Transverse colon (tissue), 4 donors: ENCODE data around the gene TRH. TPM values are rescaled to one million over a fixed set of nuclear protein-coding genes. Genes with fewer than 3 reads are reported as not detected.
A peak's percentile ranks its signal among the peaks of the same experiment; 100 is the strongest.

Source experiments
- DNase-seq: peaks from one replicate; pipeline ENCODE4 v3.0.0-alpha.2; 2019
- H3K27ac ChIP-seq, 4 donors: fragments of 200-600 bp; sonication (generic); 2 replicates each; pipeline ENCODE4 v1.5.1; 2016 to 2018; ENCODE audit warnings: inconsistent platforms in 4 of 4
- H3K27me3 ChIP-seq: fragments of 200-600 bp; sonication (generic); 2 replicates; pipeline ENCODE4 v1.5.1; 2017; ENCODE audit warnings: inconsistent platforms
- H3K36me3 ChIP-seq, 4 donors: fragments of 200-600 bp; sonication (generic); 2 replicates each; pipeline ENCODE4 v1.5.1; 2017 to 2019; ENCODE audit warnings: inconsistent platforms in 4 of 4
- H3K4me1 ChIP-seq, 4 donors: fragments of 200-600 bp; sonication (generic); 2 replicates each; pipeline ENCODE4 v1.5.1; 2017 to 2020; ENCODE audit warnings: inconsistent platforms in 4 of 4
- H3K4me3 ChIP-seq, 4 donors: fragments of 200-600 bp; sonication (generic); 1 replicate in 1 of 4; 2 replicates in 3 of 4; pipeline versions ENCODE4 v1.5.1 to v1.6.1; 2017 to 2019; ENCODE audit warnings: inconsistent platforms in 4 of 4
- H3K9me3 ChIP-seq, 2 donors: fragments of 200-600 bp; sonication (generic); 2 replicates each; pipeline ENCODE4 v1.5.1; 2017 to 2019; ENCODE audit warnings: inconsistent platforms in 2 of 2
- CTCF ChIP-seq, 5 experiments: fragments of 200-600 bp in 3 of 5; fragments of 450-650 bp in 2 of 5; sonication (generic) in 3 of 5; IDR thresholded peaks; 1 replicate in 2 of 5; 2 replicates in 3 of 5; pipeline ENCODE4 v1.5.1; 2016 to 2017; ENCODE audit warnings: antibody characterized with exemption in 5 of 5, inconsistent platforms in 3 of 5, mild to moderate bottlenecking in 2 of 5, moderate library complexity in 1 of 5
- EP300 ChIP-seq: sonication (generic); formaldehyde crosslinking; IDR thresholded peaks from one replicate; pipeline ENCODE4 v1.6.1; 2017; ENCODE audit warnings: antibody characterized with exemption, low read depth
- POLR2A ChIP-seq: fragments of 450-650 bp; IDR thresholded peaks from one replicate; pipeline ENCODE4 v1.6.1; 2016; ENCODE audit warnings: antibody characterized with exemption, mild to moderate bottlenecking, moderate library complexity
- POLR2AphosphoS5 ChIP-seq, 3 donors: sonication (generic); formaldehyde crosslinking; IDR thresholded peaks; one replicate each; pipeline ENCODE4 v1.6.1; 2016; ENCODE audit warnings: antibody characterized with exemption in 3 of 3
- WGBS, 2 donors: methylation state at CpG; one replicate each; pipeline ENCODE4 v1.1.5; 2018; ENCODE audit warnings: low coverage in 1 of 2; 5-methylcytosine and 5-hydroxymethylcytosine counted together
- in situ Hi-C, 4 donors: fragments of 200-750 bp; cut with MboI; loops; one replicate each; pipeline versions ENCODE4 v1.15.0 to v1.15.1; 2017; ENCODE audit warnings: low sequenced_read_pairs in 3 of 4, low pct_ligation_motif_present in 1 of 4, low pct_unique_long_range_greater_than_20kb in 1 of 4
- intact Hi-C: fragments of 100-400 bp; cut with DNase I; formaldehyde crosslinking; loops from one replicate; pipeline ENCODE4 v1.15.1; 2023; ENCODE audit warnings: low total_unique reads
- total RNA-seq, 4 donors: library from RNA; depleted of rRNA; stranded (reverse); fragments of >200 nt; gene quantifications; one replicate each; pipeline ENCODE4 v1.1.0, GENCODE V29; 2016

Gene TRH
- not detected for total RNA-seq

DNA sequence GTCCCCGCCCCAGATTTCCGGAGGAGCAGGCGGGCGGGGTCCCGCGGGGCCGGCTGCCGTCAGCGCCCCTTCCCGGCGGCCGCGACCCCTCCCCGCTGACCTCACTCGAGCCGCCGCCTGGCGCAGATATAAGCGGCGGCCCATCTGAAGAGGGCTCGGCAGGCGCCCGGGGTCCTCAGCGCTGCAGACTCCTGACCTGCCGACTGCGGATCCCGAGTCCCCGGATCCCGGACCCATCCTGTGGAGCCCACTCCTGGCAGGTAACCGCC lies at the start of gene TRH:
TRH (plus strand) TSS at position 157 of the 269 bp plus-strand sequence. CDS start 1,097 bp downstream, outside the sequence.
- peak within 1 kb of the TSS in 2 of 4 donors; percentile 14 to 34 for H3K4me3 ChIP-seq

GRCh38 chr3:129927072-129927471 lies 47.4 kb upstream of the TRH start:
- Histone ChIP-seq H3K4me3 (no peak overlapping the region), H3K27ac (no peak overlapping the region), H3K9me3 (peaks cover 10 to 12% of the 10 kb centered on the region in 2 donors), H3K36me3 (no peaks in the 10 kb centered on the region), H3K27me3 (no peaks in the 10 kb centered on the region), H3K4me1 (no peaks in the 10 kb centered on the region)
- 62% methylated on average over 5 of the region's 5 CpGs; no CpG with 5 or more reads in 1 of the 2 donors for WGBS, 2 donors
- in situ Hi-C loops: loop anchor here (25.0 kb wide), 2 partner anchors 290 to 440 kb away; no protein-coding TSS in a partner anchor
- TF ChIP-seq POLR2A (no peak), EP300 (no peak), CTCF (IDR thresholded peaks at IDR 0.05) (no peak), POLR2AphosphoS5 (IDR thresholded peaks at IDR 0.05) (no peak)
- intact Hi-C loops: loop anchor here (10.0 kb wide), 1 partner anchor 272 kb away; no protein-coding TSS in a partner anchor
- no peak for DNase-seq

More for the DNA sequence above, at the start of gene TRH:
- WGBS, 2 donors: 15% methylated on average over 30 of the region's 30 CpGs; no CpG with 5 or more reads in 1 of the 2 donors
- peaks cover 3 to 16% (median 15%) of the 10 kb centered on the region in 4 donors for H3K4me1 ChIP-seq
- no peak for DNase-seq
- H3K27ac ChIP-seq: no peak within 1 kb of the TSS
- in situ Hi-C loops (no loop called here), intact Hi-C loops (no loop called here)
- H3K36me3 ChIP-seq: no peaks in the 10 kb centered on the region
- no peaks in the 10 kb centered on the region for H3K9me3 ChIP-seq
- H3K27me3 ChIP-seq: peaks cover 68% of the 10 kb centered on the region
- TF ChIP-seq EP300 (no peak), CTCF (IDR thresholded peaks at IDR 0.05) (no peak), POLR2A (no peak), POLR2AphosphoS5 (IDR thresholded peaks at IDR 0.05) (no peak)

DNA sequence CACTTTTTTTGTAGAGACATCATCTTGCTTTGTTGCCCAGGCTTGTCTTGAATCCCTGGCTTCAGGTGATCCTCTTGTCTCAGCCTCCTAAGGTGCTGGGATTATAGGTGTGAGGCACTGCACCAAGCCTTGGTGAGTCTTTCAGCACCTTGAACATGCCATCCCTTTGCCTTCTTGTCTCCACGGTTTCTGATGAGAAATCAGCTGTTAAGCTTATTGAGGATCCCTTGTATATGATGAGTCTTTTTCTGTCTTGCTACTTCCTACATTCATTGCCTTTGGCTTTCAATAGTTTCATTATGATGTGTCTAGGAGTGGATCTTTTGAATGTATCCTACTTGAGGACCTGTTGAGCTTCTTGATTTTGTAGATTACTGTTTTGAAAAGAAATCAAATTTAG lies 45.1 kb upstream of the TRH start:
- no peaks in the 10 kb centered on the region for H3K36me3 ChIP-seq
- no peak overlapping the region for H3K4me3 ChIP-seq
- in situ Hi-C loops: loop anchor here (25.0 kb wide), 2 partner anchors 292 to 442 kb away; no protein-coding TSS in a partner anchor
- H3K4me1 ChIP-seq: peaks cover 0 to 2% (median 0%) of the 10 kb centered on the region in 4 donors
- no peak overlapping the region for H3K27ac ChIP-seq
- DNase-seq: no peak
- H3K27me3 ChIP-seq: no peaks in the 10 kb centered on the region
- intact Hi-C loops: loop anchor here (10.0 kb wide), 1 partner anchor 275 kb away; no protein-coding TSS in a partner anchor
- TF ChIP-seq EP300: no peak
- TF ChIP-seq POLR2AphosphoS5 (IDR thresholded peaks at IDR 0.05): no peak
- no peak for TF ChIP-seq CTCF (IDR thresholded peaks at IDR 0.05)
- TF ChIP-seq POLR2A: no peak
- 60 to 77% methylated on average over 1 of the region's 1 CpG for WGBS, 2 donors
- H3K9me3 ChIP-seq: peaks cover 10 to 12% of the 10 kb centered on the region in 2 donors

- intact Hi-C loops (loop anchor here (10.0 kb wide), 2 partner anchors 309 to 439 kb away; no protein-coding TSS in a partner anchor), in situ Hi-C loops (loop anchor here (10.0 to 25.0 kb wide), 3 partner anchors 279 to 446 kb away; no protein-coding TSS in a partner anchor)
- DNase-seq: no peak
- peaks cover 10 to 12% of the 10 kb centered on the region in 2 donors for H3K9me3 ChIP-seq
- H3K27me3 ChIP-seq: no peaks in the 10 kb centered on the region
- H3K36me3 ChIP-seq: no peaks in the 10 kb centered on the region
- peaks cover 0 to 8% (median 2%) of the 10 kb centered on the region in 4 donors for H3K4me1 ChIP-seq
- no peak overlapping the region for H3K27ac ChIP-seq
- no peak overlapping the region for H3K4me3 ChIP-seq
- 82% methylated on average over 4 of the region's 4 CpGs; no CpG with 5 or more reads in 1 of the 2 donors for WGBS, 2 donors
- TF ChIP-seq POLR2A: no peak
- TF ChIP-seq CTCF (IDR thresholded peaks at IDR 0.05): no peak
- TF ChIP-seq POLR2AphosphoS5 (IDR thresholded peaks at IDR 0.05): no peak
- no peak for TF ChIP-seq EP300
Observed at GRCh38 chr3:129933471-129933870, 41.0 kb upstream of the TRH start.
